Upper lobe of left lung (tissue), 6 donors: ENCODE data around the gene FDXR. TPM values are rescaled to one million over a fixed set of nuclear protein-coding genes. Genes with fewer than 3 reads are reported as not detected.

Experiments
- ATAC-seq, 2 donors: fragments of 200-7000 bp; cut with Tn5 transposase; one replicate each; pipeline ENCODE4 v1.9.1; 2022; ENCODE audit warnings: mild to moderate bottlenecking in 2 of 2, moderate library complexity in 2 of 2; ENCODE audit not compliant: low FRiP score in 2 of 2
- DNase-seq, 2 donors: peaks; one replicate each; pipeline ENCODE4 v3.0.0-alpha.2; 2019 to 2020
- H3K27ac ChIP-seq, 4 donors: fragments of 200-600 bp; sonication (generic); one replicate each; pipeline ENCODE4 v1.5.1; 2016 to 2019
- H3K27me3 ChIP-seq, 4 donors: fragments of 200-600 bp; sonication (generic); one replicate each; pipeline ENCODE4 v1.5.1; 2017 to 2019
- H3K36me3 ChIP-seq, 4 donors: fragments of 200-600 bp; sonication (generic); one replicate each; pipeline ENCODE4 v1.5.1; 2016 to 2019
- H3K4me1 ChIP-seq, 4 donors: fragments of 200-600 bp; sonication (generic); one replicate each; pipeline ENCODE4 v1.5.1; 2018 to 2019
- H3K4me3 ChIP-seq, 4 donors: fragments of 200-600 bp; sonication (generic); one replicate each; pipeline ENCODE4 v1.5.1; 2017 to 2019; ENCODE audit warnings: mild to moderate bottlenecking in 2 of 4, moderate library complexity in 1 of 4
- H3K9me3 ChIP-seq, 4 donors: fragments of 200-600 bp; sonication (generic); one replicate each; pipeline ENCODE4 v1.5.1; 2018 to 2019
- CTCF ChIP-seq, 6 experiments: fragments of 450-650 bp in 4 of 6; fragments of 200-600 bp in 2 of 6; sonication (generic) in 2 of 6; IDR thresholded peaks; one replicate each; pipeline ENCODE4 v1.5.1; 2016 to 2019; ENCODE audit warnings: antibody characterized with exemption in 6 of 6
- EP300 ChIP-seq, 4 donors: sonication (generic); formaldehyde crosslinking; IDR thresholded peaks; one replicate each; pipeline ENCODE4 v1.5.1; 2017; ENCODE audit warnings: antibody characterized with exemption in 4 of 4, control low read depth in 2 of 4
- POLR2A ChIP-seq, 4 donors: fragments of 450-650 bp; IDR thresholded peaks; one replicate each; pipeline ENCODE4 v1.5.1; 2016 to 2017; ENCODE audit warnings: antibody characterized with exemption in 4 of 4, mild to moderate bottlenecking in 2 of 4
- POLR2AphosphoS5 ChIP-seq, 2 donors: sonication (generic); formaldehyde crosslinking; IDR thresholded peaks; one replicate each; pipeline ENCODE4 v1.5.1; 2017; ENCODE audit warnings: antibody characterized with exemption in 2 of 2
- WGBS, 2 donors: methylation state at CpG; one replicate each; pipeline ENCODE4 v1.1.5; 2017 to 2018; 5-methylcytosine and 5-hydroxymethylcytosine counted together
- total RNA-seq, 6 donors: library from RNA; depleted of rRNA in 4 of 6; stranded (reverse); fragments of >200 nt in 4 of 6; gene quantifications; one replicate each; pipeline versions ENCODE4 v1.1.0 to v1.2.1, GENCODE V29; 2016 to 2021
- donor health status: DM: no; HTN: no; CAD: no; lungs with moderate emphysema.
- donor health status: DM: no; HTN: yes; CAD: no; lungs with severe emphysema.

The FDXR gene
- total RNA-seq, 6 donors from 2014 or later = 6.8 to 15.1 (median 10.8) TPM

- H3K4me1 ChIP-seq = peaks cover 26 to 31% (median 29%) of the 10 kb centered on the region in 4 donors
- TF ChIP-seq POLR2AphosphoS5 (IDR thresholded peaks at IDR 0.05) (no peak), CTCF (IDR thresholded peaks at IDR 0.05) (no peak), POLR2A (IDR thresholded peaks at IDR 0.05) (no peak), EP300 (IDR thresholded peaks at IDR 0.05) (no peak)
- 19% methylated on average over 6 of the region's 36 CpGs; no CpG with 5 or more reads in 1 of the 2 donors for WGBS, 2 donors
- no peak overlapping the region for H3K27ac ChIP-seq
- H3K4me3 ChIP-seq = peak overlapping the region in 2 of 4 donors; percentile 13 to 25
- H3K36me3 ChIP-seq = no peaks in the 10 kb centered on the region
- DNase-seq = no peak
- no peaks in the 10 kb centered on the region for H3K9me3 ChIP-seq
- no peak for ATAC-seq
- peaks cover 2 to 38% (median 28%) of the 10 kb centered on the region in 4 donors for H3K27me3 ChIP-seq
These were observed 11.1 kb downstream of the FDXR start for GRCh38 chr17:74861662-74862107.

GRCh38 chr17:74860872-74861661, 11.7 kb downstream of the FDXR start:
- H3K36me3 ChIP-seq = no peaks in the 10 kb centered on the region
- H3K27ac ChIP-seq = no peak overlapping the region
- peak overlapping the region in 3 of 4 donors; percentile 13 to 25 (median 24) for H3K4me3 ChIP-seq
- TF ChIP-seq POLR2AphosphoS5 (IDR thresholded peaks at IDR 0.05) = no peak
- no peak for TF ChIP-seq POLR2A (IDR thresholded peaks at IDR 0.05)
- TF ChIP-seq EP300 (IDR thresholded peaks at IDR 0.05) = no peak
- no peak for TF ChIP-seq CTCF (IDR thresholded peaks at IDR 0.05)
- DNase-seq (peak in 1 of 2 donors; percentile 86), ATAC-seq (no peak)
- peaks cover 2 to 38% (median 28%) of the 10 kb centered on the region in 4 donors for H3K27me3 ChIP-seq
- 0 to 7% methylated on average over 2 to 39 of the region's 96 CpGs for WGBS, 2 donors
- no peaks in the 10 kb centered on the region for H3K9me3 ChIP-seq
- H3K4me1 ChIP-seq = peaks cover 26 to 31% (median 29%) of the 10 kb centered on the region in 4 donors

- ATAC-seq (no peak), DNase-seq (no peak)
- 6% methylated on average over 38 of the region's 44 CpGs; no CpG with 5 or more reads in 1 of the 2 donors for WGBS, 2 donors
- Histone ChIP-seq H3K27me3 (peaks cover 2 to 38% (median 28%) of the 10 kb centered on the region in 4 donors), H3K4me3 (peak overlapping the region in 2 of 4 donors; percentile 24 to 25), H3K27ac (no peak overlapping the region), H3K36me3 (no peaks in the 10 kb centered on the region), H3K4me1 (peaks cover 26 to 31% (median 29%) of the 10 kb centered on the region in 4 donors), H3K9me3 (no peaks in the 10 kb centered on the region)
- TF ChIP-seq POLR2A (IDR thresholded peaks at IDR 0.05) (no peak), CTCF (IDR thresholded peaks at IDR 0.05) (no peak), POLR2AphosphoS5 (IDR thresholded peaks at IDR 0.05) (no peak), EP300 (IDR thresholded peaks at IDR 0.05) (no peak)
These were observed 12.4 kb downstream of the FDXR start for GRCh38 chr17:74860229-74860871.

- Histone ChIP-seq H3K27ac (no peak within 1 kb of the TSS), H3K4me3 (peak within 1 kb of the TSS in 3 of 4 donors; percentile 14 to 27 (median 25)), H3K27me3 (peaks cover 2 to 38% (median 28%) of the 10 kb centered on the region in 4 donors), H3K9me3 (no peaks in the 10 kb centered on the region), H3K4me1 (peaks cover 26 to 31% (median 29%) of the 10 kb centered on the region in 4 donors), H3K36me3 (no peaks in the 10 kb centered on the region)
- DNase-seq (peak in 1 of 2 donors; percentile 91), ATAC-seq (no peak)
- TF ChIP-seq CTCF (IDR thresholded peaks at IDR 0.05) (peak in 4 of 6 experiments; percentile 28 to 64 (median 48)), POLR2A (IDR thresholded peaks at IDR 0.05) (no peak)
- WGBS, 2 donors = 4% methylated on average over 15 of the region's 72 CpGs; no CpG with 5 or more reads in 1 of the 2 donors
These were observed 13.2 kb downstream of the FDXR start, which contains the start of gene GRIN2C for GRCh38 chr17:74859459-74860228. GRIN2C (minus strand) TSS chr17:74859885; CDS start chr17:74855092, 4,793 bp downstream.
